GM12878 (cell line): Measurements from ENCODE around the gene NTM. TPM values are rescaled to one million over a fixed set of nuclear protein-coding genes. Genes with fewer than 3 reads are reported as not detected.

ENCODE experiments used
- ATAC-seq: fragments of 200-7000 bp; cut with Tn5 transposase; 3 replicates; pipeline ENCODE4 v1.9.1; 2020; ENCODE audit warnings: mild to moderate bottlenecking, moderate library complexity
- BruUV-seq: library from RNA; stranded (reverse); fragments of 400-500 nt; replicated peaks from 2 replicates; lab custom pipeline; 2021; lab: Mats Ljungman, UMichigan
- CTCF ChIA-PET: fragments of 300-600 bp; sonication (Branson Sonifier 250); formaldehyde crosslinking; extraction: SDS; loops from one replicate; lab custom pipeline; 2021; ENCODE audit warnings: inconsistent platforms; lab: Yijun Ruan, JAX
- POLR2A ChIA-PET: fragments of 350-600 bp; formaldehyde crosslinking; extraction: SDS; loops from one replicate; lab custom pipeline; 2021; ENCODE audit warnings: inconsistent platforms; lab: Charles Lee
- RAD21 ChIA-PET: fragments of 300-600 bp; sonication (Branson Sonifier 250); formaldehyde crosslinking; loops from one replicate; lab custom pipeline; 2023; ENCODE audit warnings: antibody characterized with exemption; ENCODE audit not compliant: unreplicated experiment; lab: Charles Lee
- SMC1A ChIA-PET: fragments of 300-600 bp; sonication (Branson Sonifier 250); formaldehyde crosslinking; loops from one replicate; lab custom pipeline; 2023; ENCODE audit not compliant: unreplicated experiment, uncharacterized antibody; lab: Charles Lee
- DNase-seq: peaks from one replicate; pipeline ENCODE4 v3.0.0-alpha.2; 2011; ENCODE audit warnings: low read depth, low spot score
- FAIRE-seq: peaks from 3 replicates; lab custom pipeline; 2011; peaks lifted over from hg19 to GRCh38; lab: Jason Lieb, UNC
- H2AFZ ChIP-seq: 2 replicates; pipeline ENCODE4 v1.6.0; 2011; ENCODE audit warnings: low read depth, low read length, control low read depth; ENCODE audit not compliant: control insufficient read depth
- H3K27ac ChIP-seq: 2 replicates; pipeline ENCODE4 v1.5.1; 2011; ENCODE audit warnings: control low read depth; ENCODE audit not compliant: control insufficient read depth, insufficient read depth
- H3K27me3 ChIP-seq, 2 experiments: replicated peaks in 1 of 2; 2 replicates each; pipeline versions ENCODE4 v1.6.0 to v1.6.1; 2011; ENCODE audit warnings: low read length in 1 of 2; ENCODE audit not compliant: control insufficient read depth in 2 of 2, insufficient read depth in 2 of 2
- H3K36me3 ChIP-seq, 2 experiments: 2 replicates each; pipeline ENCODE4 v1.5.1; 2011; ENCODE audit warnings: low read length in 1 of 2; ENCODE audit not compliant: control insufficient read depth in 2 of 2, insufficient read depth in 2 of 2
- H3K4me1 ChIP-seq: 2 replicates; pipeline ENCODE4 v1.6.1; 2011; ENCODE audit warnings: mild to moderate bottlenecking, low read length, moderate library complexity, mixed read lengths; ENCODE audit not compliant: control insufficient read depth, insufficient read depth
- H3K4me2 ChIP-seq: 2 replicates; pipeline ENCODE4 v1.6.0; 2011; ENCODE audit warnings: control low read depth; ENCODE audit not compliant: control insufficient read depth, insufficient read depth
- H3K4me3 ChIP-seq: fragments of 200-600 bp; sonication (generic); 2 replicates; pipeline ENCODE4 v1.5.1; 2016
- H3K79me2 ChIP-seq: 2 replicates; pipeline ENCODE4 v1.6.0; 2011; ENCODE audit warnings: low read length; ENCODE audit not compliant: control insufficient read depth, insufficient read depth
- H3K9ac ChIP-seq: 2 replicates; pipeline ENCODE4 v1.8.0; 2011; ENCODE audit warnings: low read length, control low read depth, mixed read lengths; ENCODE audit not compliant: control insufficient read depth, insufficient read depth
- H3K9me3 ChIP-seq: replicated peaks from 3 replicates; pipeline ENCODE4 v1.5.1; 2011; ENCODE audit warnings: mild to moderate bottlenecking, low read length; ENCODE audit not compliant: control insufficient read depth, insufficient read depth
- H4K20me1 ChIP-seq: 2 replicates; pipeline ENCODE4 v1.6.0; 2011; ENCODE audit not compliant: control insufficient read depth, insufficient read depth
- CREB1 ChIP-seq: IDR thresholded peaks from 2 replicates; pipeline ENCODE4 v1.6.1; 2012; ENCODE audit warnings: low read depth, mild to moderate bottlenecking, inconsistent platforms
- CREM ChIP-seq: IDR thresholded peaks from 2 replicates; pipeline ENCODE4 v1.6.1; 2014; ENCODE audit warnings: antibody characterized with exemption, low read depth
- IKZF1 ChIP-seq: fragments of 450-650 bp; conservative IDR thresholded peaks from 2 replicates; pipeline ENCODE4 v1.6.1; 2017; ENCODE audit warnings: antibody characterized with exemption, mild to moderate bottlenecking
- JUNB ChIP-seq: IDR thresholded peaks from 2 replicates; pipeline ENCODE4 v1.6.1; 2016; ENCODE audit warnings: antibody characterized with exemption, mild to moderate bottlenecking
- KLF5 ChIP-seq: fragments of 450-650 bp; IDR thresholded peaks from 2 replicates; pipeline ENCODE4 v1.6.1; 2014; ENCODE audit warnings: mild to moderate bottlenecking; ENCODE audit not compliant: partially characterized antibody
- MEF2A ChIP-seq: IDR thresholded peaks from 2 replicates; pipeline ENCODE4 v1.6.1; 2011; ENCODE audit warnings: low read depth, mild to moderate bottlenecking, low read length, moderate library complexity; ENCODE audit not compliant: insufficient read depth
- MYB ChIP-seq: fragments of 150-350 bp; IDR thresholded peaks from 2 replicates; pipeline ENCODE4 v1.6.1; 2014; ENCODE audit warnings: mild to moderate bottlenecking, low read depth, low read length, borderline replicate concordance
- NFIC ChIP-seq: IDR thresholded peaks from 2 replicates; pipeline ENCODE4 v1.6.1; 2012; ENCODE audit warnings: low read depth, mild to moderate bottlenecking, inconsistent platforms, low read length, moderate library complexity
- POLR2AphosphoS5 ChIP-seq: IDR thresholded peaks from 2 replicates; pipeline ENCODE4 v1.6.1; 2011; ENCODE audit warnings: mild to moderate bottlenecking, low read length, inconsistent platforms
- RAD21 ChIP-seq: IDR thresholded peaks from 2 replicates; pipeline ENCODE4 v1.6.1; 2011; ENCODE audit warnings: mild to moderate bottlenecking, low read depth, low read length, moderate library complexity; ENCODE audit not compliant: insufficient read depth
- RELA ChIP-seq: fragments of 450-650 bp; IDR thresholded peaks from 2 replicates; pipeline ENCODE4 v1.8.0; 2014; ENCODE audit warnings: borderline replicate concordance; ENCODE audit not compliant: partially characterized antibody
- SMARCA5 ChIP-seq: fragments of 450-650 bp; IDR thresholded peaks from 2 replicates; pipeline ENCODE4 v1.6.1; 2017; ENCODE audit warnings: mild to moderate bottlenecking
- TBL1XR1 ChIP-seq: IDR thresholded peaks from 2 replicates; pipeline ENCODE4 v1.6.1; 2012; ENCODE audit warnings: low read depth, low read length, improper control_type of control experiment
- TCF12 ChIP-seq: IDR thresholded peaks from 2 replicates; pipeline ENCODE4 v1.6.1; 2011; ENCODE audit warnings: low read depth, mild to moderate bottlenecking, low read length
- WRNIP1 ChIP-seq: IDR thresholded peaks from 2 replicates; pipeline ENCODE4 v1.6.1; 2011; ENCODE audit warnings: low read depth, low read length, improper control_type of control experiment, borderline replicate concordance
- WGBS: methylation state at CpG from one replicate; pipeline ENCODE4 v1.1.6; 2016; ENCODE audit warnings: low lambda C conversion rate; ENCODE audit not compliant: insufficient replicate concordance, insufficient coverage; ENCODE audit errors: missing lambda C conversion rate; 5-methylcytosine and 5-hydroxymethylcytosine counted together
- in situ Hi-C: fragments of 300-500 bp; cut with MboI; formaldehyde crosslinking; loops from 9 replicates; pipeline ENCODE4 v1.14.3; 2018; ENCODE audit warnings: mixed read lengths
- intact Hi-C: fragments of 100-400 bp; cut with micrococcal nuclease; formaldehyde crosslinking; loops from one replicate; pipeline ENCODE4 v1.14.2; 2022; ENCODE audit not compliant: unreplicated experiment
- polyA plus RNA-seq, 11 experiments: library from polyadenylated mRNA; depleted of rRNA in 4 of 11; unstranded in 6 of 11; stranded (reverse) in 5 of 11; fragments of >200 nt; fragmentation: Nextera tagmentation in 4 of 11; fragmentation: Illumina TruSeq in 1 of 11; extraction: Ambion mirVana in 4 of 11; extraction: Trizol in 1 of 11; gene quantifications; 1 replicate in 1 of 11; 2 replicates in 10 of 11; pipeline versions ENCODE4 v1.2.1 to v1.2.3, GENCODE V29; 2011 to 2016; ENCODE audit warnings: inconsistent platforms in 2 of 11, missing spikeins in 2 of 11, low read depth in 1 of 11
- total RNA-seq, 4 experiments: library from RNA; depleted of rRNA in 3 of 4; stranded (reverse); fragments of >200 nt in 3 of 4; fragmentation: Illumina TruSeq in 1 of 4; extraction: Trizol in 1 of 4; gene quantifications; 2 replicates each; pipeline versions ENCODE4 v1.2.1 to v1.2.3, GENCODE V29; 2013 to 2021
- TF ChIP-seq, protein P1 (sequence below): IDR thresholded peaks from 2 replicates; pipeline ENCODE4 v1.6.1; 2012; ENCODE audit warnings: low read length, inconsistent platforms

The NTM gene
- total and polyA plus RNA-seq, 10 of the 15 experiments (the other 5 are each of a cell fraction or from before 2014, with no cell fraction given) = not detected

DNA sequence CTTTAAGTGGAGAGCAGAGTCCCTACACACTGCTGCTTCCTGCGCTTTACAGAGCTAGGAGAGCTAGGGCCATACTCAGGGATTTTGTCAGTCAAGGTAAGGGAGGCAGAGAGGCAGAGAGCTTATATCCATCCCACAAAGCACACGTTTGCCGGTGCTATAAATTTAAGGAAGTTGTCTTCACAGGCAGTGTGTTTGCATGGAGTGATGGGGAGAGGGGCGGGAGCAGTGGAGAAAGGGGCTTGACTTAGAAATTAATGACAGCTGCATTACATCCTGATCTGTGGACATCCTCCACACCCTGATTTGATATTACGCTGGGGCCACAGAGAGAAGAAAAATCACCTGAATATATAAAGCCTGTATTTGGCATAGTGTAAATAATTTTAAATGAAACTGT, 84.1 kb downstream of the NTM start (continued):
- TF ChIP-seq CREB1 = no peak

GRCh38 chr11:131454989-131455388, 84.6 kb downstream of the NTM start:
- RAD21 ChIA-PET = no interaction called here
- H3K79me2 ChIP-seq = no peaks in the 10 kb centered on the region
- in situ Hi-C loops = no loop called here
- no peak overlapping the region for H3K27ac ChIP-seq
- no peak overlapping the region for H3K4me3 ChIP-seq
- FAIRE-seq = no peak
- no peaks in the 10 kb centered on the region for H3K4me1 ChIP-seq
- ATAC-seq = no peak
- no peak for DNase-seq
- BruUV-seq = no TSS peak
- H3K9me3 ChIP-seq = no peaks in the 10 kb centered on the region
- POLR2A ChIA-PET = no interaction called here
- no peak overlapping the region for H2AFZ ChIP-seq
- WGBS = 57% methylated on average over 9 of the region's 9 CpGs
- SMC1A ChIA-PET = no interaction called here
- TF ChIP-seq SMARCA5 (no peak), KLF5 (no peak), MEF2A (no peak)
- TF ChIP-seq, all 136 proteins: peak for 0
- Histone ChIP-seq H4K20me1 (no peaks in the 10 kb centered on the region), H3K36me3 (no peaks in the 10 kb centered on the region), H3K27me3 (no peaks in the 10 kb centered on the region; a peak in 2 of 4 replicates), H3K4me2 (no peak overlapping the region), H3K9ac (no peak overlapping the region)
- CTCF ChIA-PET = no interaction called here
- intact Hi-C loops = no loop called here

GRCh38 chr11:131455843-131456704, 85.7 kb downstream of the NTM start:
- Histone ChIP-seq H2AFZ (no peak overlapping the region), H3K9me3 (no peaks in the 10 kb centered on the region), H3K9ac (no peak overlapping the region), H3K79me2 (no peaks in the 10 kb centered on the region), H3K4me2 (no peak overlapping the region), H4K20me1 (no peaks in the 10 kb centered on the region), H3K36me3 (no peaks in the 10 kb centered on the region), H3K4me1 (no peaks in the 10 kb centered on the region), H3K27ac (no peak overlapping the region), H3K4me3 (no peak overlapping the region), H3K27me3 (no peaks in the 10 kb centered on the region; a peak in 2 of 4 replicates)
- intact Hi-C loops = no loop called here
- BruUV-seq = no TSS peak
- ChIA-PET RAD21 (no interaction called here), POLR2A (no interaction called here), CTCF (no interaction called here), SMC1A (no interaction called here)
- no peak for ATAC-seq
- no peak for FAIRE-seq
- DNase-seq = no peak
- in situ Hi-C loops = no loop called here
- WGBS = 18% methylated on average over 8 of the region's 9 CpGs
- TF ChIP-seq MYB (no peak), TCF12 (no peak), RAD21 (no peak), NFIC (no peak), JUNB (no peak), WRNIP1 (no peak), RELA (no peak), IKZF1 (no peak), CREM (no peak), POLR2AphosphoS5 (no peak), TBL1XR1 (no peak)
- TF ChIP-seq, protein P1, sequence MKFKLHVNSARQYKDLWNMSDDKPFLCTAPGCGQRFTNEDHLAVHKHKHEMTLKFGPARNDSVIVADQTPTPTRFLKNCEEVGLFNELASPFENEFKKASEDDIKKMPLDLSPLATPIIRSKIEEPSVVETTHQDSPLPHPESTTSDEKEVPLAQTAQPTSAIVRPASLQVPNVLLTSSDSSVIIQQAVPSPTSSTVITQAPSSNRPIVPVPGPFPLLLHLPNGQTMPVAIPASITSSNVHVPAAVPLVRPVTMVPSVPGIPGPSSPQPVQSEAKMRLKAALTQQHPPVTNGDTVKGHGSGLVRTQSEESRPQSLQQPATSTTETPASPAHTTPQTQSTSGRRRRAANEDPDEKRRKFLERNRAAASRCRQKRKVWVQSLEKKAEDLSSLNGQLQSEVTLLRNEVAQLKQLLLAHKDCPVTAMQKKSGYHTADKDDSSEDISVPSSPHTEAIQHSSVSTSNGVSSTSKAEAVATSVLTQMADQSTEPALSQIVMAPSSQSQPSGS = no peak
